T-helper 17 cell (primary cell): ENCODE results near the gene RFX2. TPM values are rescaled to one million over a fixed set of nuclear protein-coding genes. Genes with fewer than 3 reads are reported as not detected.
A peak's percentile ranks its signal among the peaks of the same experiment; 100 is the strongest.

ENCODE experiments used
- ATAC-seq: fragments of 150-1000 bp; cut with Tn5 transposase; 2 replicates; pipeline ENCODE4 v1.10.0; 2021; ENCODE audit warnings: mild to moderate bottlenecking, moderate library complexity
- DNase-seq, 3 donors: peaks; one replicate each; pipeline versions ENCODE4 v3.0.0 to v3.0.0-alpha.2; 2020 to 2021
- H3K9me3 ChIP-seq: one replicate; pipeline ENCODE4 v1.7.0; 2013; ENCODE audit warnings: low read length, mild to moderate bottlenecking; ENCODE audit not compliant: control insufficient read depth, poor library complexity, severe bottlenecking
- H3K27ac Mint-ChIP-seq: one replicate; pipeline ENCODE4 v1.8.0; 2022; ENCODE audit warnings: mild to moderate bottlenecking, moderate library complexity, mixed read lengths
- H3K27me3 Mint-ChIP-seq: one replicate; pipeline ENCODE4 v1.8.0; 2022; ENCODE audit warnings: mixed read lengths
- H3K36me3 Mint-ChIP-seq: one replicate; pipeline ENCODE4 v1.8.0; 2022; ENCODE audit warnings: low read depth, mixed read lengths
- H3K4me1 Mint-ChIP-seq: one replicate; pipeline ENCODE4 v1.8.0; 2022; ENCODE audit warnings: mild to moderate bottlenecking, mixed read lengths
- H3K4me3 Mint-ChIP-seq: one replicate; pipeline ENCODE4 v1.8.0; 2022; ENCODE audit warnings: mild to moderate bottlenecking, moderate library complexity, mixed read lengths
- total RNA-seq, 4 donors: library from RNA in 2 of 4; stranded (reverse) in 2 of 4; gene quantifications; one replicate each; pipeline ENCODE4 v1.2.3 and lab custom pipeline; 2022 to 2026

The RFX2 gene
- total RNA-seq, 2 donors from 2014 or later, result 9.0 to 23.3 TPM

- Mint-ChIP-seq H3K27me3 (no peaks in the 10 kb centered on the region), H3K27ac (peak overlapping the region; percentile 95), H3K4me1 (peaks cover 49% of the 10 kb centered on the region), H3K36me3 (peaks cover 8% of the 10 kb centered on the region), H3K4me3 (no peak overlapping the region)
- DNase-seq (no peak), ATAC-seq (no peak)
- H3K9me3 ChIP-seq, result no peaks in the 10 kb centered on the region
Measured at GRCh38 chr19:5973867-5974635, 136.2 kb downstream of the RFX2 start.

GRCh38 chr19:5973376-5973775 is 136.9 kb downstream of the RFX2 start:
- Mint-ChIP-seq H3K4me1 (peaks cover 48% of the 10 kb centered on the region), H3K4me3 (no peak overlapping the region), H3K27me3 (no peaks in the 10 kb centered on the region), H3K27ac (no peak overlapping the region), H3K36me3 (peaks cover 8% of the 10 kb centered on the region)
- H3K9me3 ChIP-seq, result no peaks in the 10 kb centered on the region
- DNase-seq, result no peak
- ATAC-seq, result no peak

- H3K4me1 Mint-ChIP-seq, result peaks cover 55% of the 10 kb centered on the region
- peaks cover 6% of the 10 kb centered on the region for H3K36me3 Mint-ChIP-seq
- H3K27me3 Mint-ChIP-seq, result no peaks in the 10 kb centered on the region
Measured at GRCh38 chr19:5972355-5972731, 138.0 kb downstream of the RFX2 start.

GRCh38 chr19:5971714-5972354 is 138.5 kb downstream of the RFX2 start:
- Mint-ChIP-seq H3K4me1 (peaks cover 52% of the 10 kb centered on the region), H3K4me3 (no peak overlapping the region), H3K27ac (peak overlapping the region; percentile 79)

More at GRCh38 chr19:5972355-5972731, 138.0 kb downstream of the RFX2 start:
- Mint-ChIP-seq H3K27ac (peak overlapping the region; percentile 79), H3K4me3 (no peak overlapping the region)
- no peak for ATAC-seq
- DNase-seq, result no peak
- H3K9me3 ChIP-seq, result no peaks in the 10 kb centered on the region

GRCh38 chr19:5969476-5969875 is 140.8 kb downstream of the RFX2 start:
- no peaks in the 10 kb centered on the region for H3K27me3 Mint-ChIP-seq
- no peaks in the 10 kb centered on the region for H3K9me3 ChIP-seq
- H3K4me3 Mint-ChIP-seq, result no peak overlapping the region
- H3K4me1 Mint-ChIP-seq, result peaks cover 54% of the 10 kb centered on the region
- no peak for DNase-seq
- H3K27ac Mint-ChIP-seq, result no peak overlapping the region
- ATAC-seq, result no peak
- no peaks in the 10 kb centered on the region for H3K36me3 Mint-ChIP-seq

More at GRCh38 chr19:5971714-5972354, 138.5 kb downstream of the RFX2 start:
- Mint-ChIP-seq H3K36me3 (peaks cover 4% of the 10 kb centered on the region), H3K27me3 (no peaks in the 10 kb centered on the region)
- no peaks in the 10 kb centered on the region for H3K9me3 ChIP-seq
- ATAC-seq, result no peak
- no peak for DNase-seq

- ATAC-seq (no peak), DNase-seq (no peak)
- no peaks in the 10 kb centered on the region for H3K27me3 Mint-ChIP-seq
- no peaks in the 10 kb centered on the region for H3K9me3 ChIP-seq
- peaks cover 53% of the 10 kb centered on the region for H3K4me1 Mint-ChIP-seq
- no peak overlapping the region for H3K4me3 Mint-ChIP-seq
- H3K36me3 Mint-ChIP-seq, result peaks cover 2% of the 10 kb centered on the region
- peak overlapping the region; percentile 94 for H3K27ac Mint-ChIP-seq
Measured at GRCh38 chr19:5968431-5969373, 141.6 kb downstream of the RFX2 start.

- peak overlapping the region; percentile 94 for H3K27ac Mint-ChIP-seq
- H3K4me3 Mint-ChIP-seq, result peak overlapping the region; percentile 53
- H3K9me3 ChIP-seq, result no peaks in the 10 kb centered on the region
- ATAC-seq (peak; percentile 77), DNase-seq (peak; percentile 33 to 54 (median 39))
- no peaks in the 10 kb centered on the region for H3K27me3 Mint-ChIP-seq
- H3K36me3 Mint-ChIP-seq, result peaks cover 2% of the 10 kb centered on the region
- H3K4me1 Mint-ChIP-seq, result peaks cover 57% of the 10 kb centered on the region
Measured at GRCh38 chr19:5967994-5968430, 142.3 kb downstream of the RFX2 start.

- Mint-ChIP-seq H3K4me1 (peaks cover 60% of the 10 kb centered on the region), H3K4me3 (peak overlapping the region; percentile 53), H3K27me3 (no peaks in the 10 kb centered on the region), H3K36me3 (peaks cover 2% of the 10 kb centered on the region), H3K27ac (peak overlapping the region; percentile 94)
- H3K9me3 ChIP-seq, result no peaks in the 10 kb centered on the region
- ATAC-seq (no peak), DNase-seq (no peak)
Measured at GRCh38 chr19:5967571-5967970, 142.7 kb downstream of the RFX2 start.

GRCh38 chr19:5966941-5967340 is 143.4 kb downstream of the RFX2 start:
- Mint-ChIP-seq H3K4me3 (no peak overlapping the region), H3K27me3 (no peaks in the 10 kb centered on the region), H3K27ac (peak overlapping the region; percentile 99), H3K36me3 (peaks cover 2% of the 10 kb centered on the region), H3K4me1 (peaks cover 61% of the 10 kb centered on the region)
- no peak for DNase-seq
- H3K9me3 ChIP-seq, result no peaks in the 10 kb centered on the region
- no peak for ATAC-seq

- no peaks in the 10 kb centered on the region for H3K9me3 ChIP-seq
- DNase-seq (no peak), ATAC-seq (no peak)
- H3K27ac Mint-ChIP-seq, result peak overlapping the region; percentile 99
- no peaks in the 10 kb centered on the region for H3K27me3 Mint-ChIP-seq
- peaks cover 62% of the 10 kb centered on the region for H3K4me1 Mint-ChIP-seq
- no peak overlapping the region for H3K4me3 Mint-ChIP-seq
- H3K36me3 Mint-ChIP-seq, result peaks cover 2% of the 10 kb centered on the region
Measured at GRCh38 chr19:5966215-5966614, 144.1 kb downstream of the RFX2 start.

- ATAC-seq, result no peak
- no peaks in the 10 kb centered on the region for H3K27me3 Mint-ChIP-seq
- H3K36me3 Mint-ChIP-seq, result peaks cover 2% of the 10 kb centered on the region
Measured at GRCh38 chr19:5964816-5965565, 145.3 kb downstream of the RFX2 start.

GRCh38 chr19:5963855-5964254 is 146.4 kb downstream of the RFX2 start:
- Mint-ChIP-seq H3K27ac (peak overlapping the region; percentile 99), H3K27me3 (no peaks in the 10 kb centered on the region), H3K4me3 (peak overlapping the region; percentile 31), H3K4me1 (peaks cover 70% of the 10 kb centered on the region), H3K36me3 (peaks cover 2% of the 10 kb centered on the region)
- no peaks in the 10 kb centered on the region for H3K9me3 ChIP-seq
- DNase-seq (no peak), ATAC-seq (no peak)

More at GRCh38 chr19:5964816-5965565, 145.3 kb downstream of the RFX2 start:
- Mint-ChIP-seq H3K4me1 (peaks cover 68% of the 10 kb centered on the region), H3K27ac (peak overlapping the region; percentile 99), H3K4me3 (peak overlapping the region; percentile 75)
- H3K9me3 ChIP-seq, result no peaks in the 10 kb centered on the region
- DNase-seq, result no peak
